Measurements from ENCODE around the gene EDA.
"Not testable (repeated sequence)": the region's sequence is repeated elsewhere in the genome, so short reads cannot be mapped to it uniquely, and the experiment has no call there.

The EDA gene

DNA sequence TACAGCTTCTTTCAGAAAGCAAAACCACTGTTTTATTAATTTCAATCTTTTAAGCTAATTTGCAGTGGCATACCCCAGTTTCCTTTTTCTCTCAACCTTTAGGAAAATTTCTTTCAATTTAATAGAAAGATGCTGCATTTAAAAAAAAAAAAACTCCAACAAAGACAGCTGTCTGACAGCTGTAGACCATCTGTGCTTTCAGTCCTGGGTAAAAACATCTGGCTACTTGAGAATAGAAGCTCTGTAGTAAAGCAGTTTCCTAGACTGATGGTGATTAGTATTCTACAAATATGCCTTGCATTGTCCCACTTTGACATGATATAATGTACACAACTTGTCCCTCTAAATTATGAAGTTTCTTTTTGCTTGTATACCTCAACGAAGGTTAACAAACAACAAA is 197.8 kb downstream of the EDA start:
- Histone ChIP-seq H3K4me3 (ENCODE audit: low read depth, low read length) (no peak overlapping the region), H3K9ac (ENCODE audit: low read length) (no peak overlapping the region), H3K4me1 (ENCODE audit: control insufficient read depth, insufficient read depth, low read length) (no peaks in the 10 kb centered on the region), H3K9me3 (ENCODE audit: control insufficient read depth, insufficient read depth, low read depth, low read length) (peaks cover 7% of the 10 kb centered on the region; the same call in 1 of the 2 replicates), H3K36me3 (ENCODE audit: control insufficient read depth, insufficient read depth, low read length) (no peaks in the 10 kb centered on the region), H3K27ac (ENCODE audit: low read depth, low read length) (no peak overlapping the region), H3K27me3 (ENCODE audit: control insufficient read depth, insufficient read depth, low read length) (no peaks in the 10 kb centered on the region)

DNA sequence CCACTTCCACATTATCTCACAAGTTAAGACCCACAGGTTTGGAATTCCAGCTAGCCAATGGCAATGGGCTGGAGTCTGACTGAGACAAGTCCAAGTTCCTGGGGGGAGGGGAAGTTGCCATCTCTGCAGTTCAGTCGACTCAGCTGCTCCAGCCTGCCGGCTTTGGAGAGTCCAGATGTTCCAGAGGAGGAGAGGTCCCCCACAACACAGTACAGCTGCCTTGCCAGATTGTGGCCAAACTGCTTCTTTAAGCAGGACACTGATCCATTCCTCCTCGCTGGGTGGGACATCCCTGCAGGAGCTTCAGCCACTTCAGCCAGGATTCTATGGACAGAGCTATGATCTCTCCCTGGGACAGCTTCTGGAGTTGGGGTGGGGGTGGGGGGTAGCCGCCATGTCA is 199.2 kb downstream of the EDA start:
- Histone ChIP-seq H3K36me3 (ENCODE audit: control insufficient read depth, insufficient read depth, low read length) (no peaks in the 10 kb centered on the region), H3K9me3 (ENCODE audit: control insufficient read depth, insufficient read depth, low read depth, low read length) (peaks cover 7% of the 10 kb centered on the region; the same call in 1 of the 2 replicates), H3K9ac (ENCODE audit: low read length) (no peak overlapping the region), H3K4me3 (ENCODE audit: low read depth, low read length) (no peak overlapping the region), H3K4me1 (ENCODE audit: control insufficient read depth, insufficient read depth, low read length) (no peaks in the 10 kb centered on the region), H3K27ac (ENCODE audit: low read depth, low read length) (no peak overlapping the region), H3K27me3 (ENCODE audit: control insufficient read depth, insufficient read depth, low read length) (no peaks in the 10 kb centered on the region)

DNA sequence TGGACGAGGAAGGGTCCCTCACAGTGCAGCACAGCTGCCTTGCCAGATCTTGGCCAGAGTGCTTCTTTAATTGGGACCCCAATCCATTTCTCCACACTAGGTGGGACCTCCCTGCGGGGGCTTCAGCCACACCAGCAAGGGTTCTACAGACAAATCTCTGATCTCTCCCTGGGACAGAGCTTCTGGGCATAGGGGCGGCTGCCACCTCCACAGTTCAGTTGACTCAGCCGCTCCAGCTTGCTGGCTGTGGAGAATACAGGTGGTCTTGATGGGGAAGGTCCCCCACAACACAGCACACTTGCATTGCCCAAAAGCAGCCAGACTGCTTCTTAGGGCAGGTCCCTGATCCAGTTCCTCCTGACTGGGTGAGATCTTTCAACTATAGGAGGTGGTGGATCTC is 199.6 kb downstream of the EDA start:
- Histone ChIP-seq H3K36me3 (ENCODE audit: control insufficient read depth, insufficient read depth, low read length) (no peaks in the 10 kb centered on the region), H3K9ac (ENCODE audit: low read length) (no peak overlapping the region), H3K27me3 (ENCODE audit: control insufficient read depth, insufficient read depth, low read length) (no peaks in the 10 kb centered on the region), H3K4me3 (ENCODE audit: low read depth, low read length) (no peak overlapping the region), H3K9me3 (ENCODE audit: control insufficient read depth, insufficient read depth, low read depth, low read length) (peaks cover 7% of the 10 kb centered on the region; the same call in 1 of the 2 replicates), H3K27ac (ENCODE audit: low read depth, low read length) (no peak overlapping the region), H3K4me1 (ENCODE audit: control insufficient read depth, insufficient read depth, low read length) (no peaks in the 10 kb centered on the region)

DNA sequence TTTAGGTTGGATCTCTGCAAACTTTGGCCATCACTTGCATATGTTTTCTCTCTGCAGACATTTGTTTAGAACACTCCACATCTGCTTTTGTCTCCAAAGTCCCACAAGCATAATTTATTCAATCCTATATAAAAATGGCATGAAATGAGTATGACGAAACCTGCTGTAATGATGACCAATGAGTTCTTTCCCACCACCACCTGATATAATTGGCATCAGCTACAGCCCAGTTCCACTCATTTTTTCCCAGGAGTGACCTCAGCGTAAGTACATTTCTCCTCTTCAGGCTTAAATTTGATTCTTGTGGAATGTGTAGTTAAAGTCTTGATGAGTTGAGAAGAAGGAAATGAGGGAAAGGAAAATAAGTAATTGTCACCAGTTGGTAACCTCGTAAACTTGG is 228.7 kb downstream of the EDA start:
- Histone ChIP-seq H3K9me3 (ENCODE audit: control insufficient read depth, insufficient read depth, low read depth, low read length) (no peaks in the 10 kb centered on the region; the same call in 1 of the 2 replicates), H3K9ac (ENCODE audit: low read length) (no peak overlapping the region), H3K36me3 (ENCODE audit: control insufficient read depth, insufficient read depth, low read length) (no peaks in the 10 kb centered on the region), H3K27me3 (ENCODE audit: control insufficient read depth, insufficient read depth, low read length) (no peaks in the 10 kb centered on the region), H3K27ac (ENCODE audit: low read depth, low read length) (no peak overlapping the region), H3K4me3 (ENCODE audit: low read depth, low read length) (no peak overlapping the region), H3K4me1 (ENCODE audit: control insufficient read depth, insufficient read depth, low read length) (no peaks in the 10 kb centered on the region)

DNA sequence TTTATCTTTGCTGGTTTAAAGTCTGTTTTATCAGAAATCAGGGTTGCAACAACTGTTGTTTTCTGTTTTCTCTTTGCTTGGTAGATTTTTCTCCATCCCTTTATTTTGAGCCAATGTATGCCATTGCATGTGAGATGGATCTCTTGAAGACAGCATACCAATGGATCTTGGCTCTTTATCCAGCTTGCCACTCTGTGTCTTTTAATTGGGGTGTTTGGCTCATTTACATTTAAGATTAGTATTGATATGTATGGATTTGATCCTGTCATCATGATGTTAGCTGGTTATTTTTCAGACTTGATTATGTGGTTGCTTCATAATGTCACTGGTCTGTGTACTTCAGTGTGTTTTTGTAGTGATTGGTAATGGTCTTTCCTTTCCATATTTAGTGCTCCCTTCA is 244.1 kb downstream of the EDA start:
- H3K9me3 ChIP-seq (ENCODE audit: control insufficient read depth, insufficient read depth, low read depth, low read length) = peaks cover 16% of the 10 kb centered on the region
- H3K9ac ChIP-seq (ENCODE audit: low read length); H3K4me1 ChIP-seq (ENCODE audit: control insufficient read depth, insufficient read depth, low read length); H3K27me3 ChIP-seq (ENCODE audit: control insufficient read depth, insufficient read depth, low read length); H3K27ac ChIP-seq (ENCODE audit: low read depth, low read length); H3K4me3 ChIP-seq (ENCODE audit: low read depth, low read length); H3K36me3 ChIP-seq (ENCODE audit: control insufficient read depth, insufficient read depth, low read length): not testable (repeated sequence)

DNA sequence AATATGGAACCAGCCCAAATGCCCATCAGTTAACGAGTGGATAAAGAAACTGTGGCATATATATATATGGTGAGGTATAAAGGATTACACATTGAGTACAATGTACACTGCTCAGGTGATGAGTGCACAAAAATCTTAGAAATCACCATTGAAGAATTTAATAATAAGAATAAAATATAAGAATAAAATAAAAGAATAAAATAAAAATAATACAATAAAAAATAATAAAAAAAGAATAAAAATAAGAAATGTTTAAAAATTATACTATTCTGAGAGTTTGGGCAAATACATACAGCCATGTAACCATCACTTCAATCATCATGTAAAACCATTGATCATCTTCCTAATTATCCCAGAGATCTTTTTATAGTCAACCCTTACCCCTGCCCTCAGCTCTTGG is 260.3 kb downstream of the EDA start:
- no peak overlapping the region for H3K4me3 ChIP-seq (ENCODE audit: low read depth, low read length)
- no peak overlapping the region for H3K9ac ChIP-seq (ENCODE audit: low read length)
- H3K36me3 ChIP-seq (ENCODE audit: control insufficient read depth, insufficient read depth, low read length) = no peaks in the 10 kb centered on the region
- no peaks in the 10 kb centered on the region for H3K27me3 ChIP-seq (ENCODE audit: control insufficient read depth, insufficient read depth, low read length)
- no peaks in the 10 kb centered on the region for H3K4me1 ChIP-seq (ENCODE audit: control insufficient read depth, insufficient read depth, low read length)
- no peak overlapping the region for H3K27ac ChIP-seq (ENCODE audit: low read depth, low read length)
- H3K9me3 ChIP-seq (ENCODE audit: control insufficient read depth, insufficient read depth, low read depth, low read length) = peaks cover 11% of the 10 kb centered on the region; the same call in 1 of the 2 replicates

DNA sequence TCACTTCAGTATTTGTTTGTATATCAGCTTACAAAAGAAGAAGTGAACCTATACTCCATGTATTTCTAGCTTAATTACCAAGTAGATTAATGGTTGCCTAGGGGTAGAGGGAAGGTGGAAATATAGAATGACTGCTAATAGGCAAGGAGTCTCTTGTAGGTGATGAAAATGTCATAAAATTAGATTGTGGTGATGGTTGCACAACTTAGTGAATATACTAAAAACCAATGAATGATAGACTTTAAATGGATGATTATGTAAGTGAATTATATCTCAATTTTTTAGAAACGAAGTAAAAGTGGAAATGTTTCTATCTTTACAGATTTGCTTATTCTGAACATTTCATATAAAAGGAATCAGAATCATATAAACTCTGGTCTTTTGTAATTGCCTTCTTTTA is 268.3 kb downstream of the EDA start:
- Histone ChIP-seq H3K36me3 (ENCODE audit: control insufficient read depth, insufficient read depth, low read length) (no peaks in the 10 kb centered on the region), H3K27ac (ENCODE audit: low read depth, low read length) (no peak overlapping the region), H3K4me3 (ENCODE audit: low read depth, low read length) (no peak overlapping the region), H3K27me3 (ENCODE audit: control insufficient read depth, insufficient read depth, low read length) (no peaks in the 10 kb centered on the region), H3K4me1 (ENCODE audit: control insufficient read depth, insufficient read depth, low read length) (no peaks in the 10 kb centered on the region), H3K9ac (ENCODE audit: low read length) (no peak overlapping the region), H3K9me3 (ENCODE audit: control insufficient read depth, insufficient read depth, low read depth, low read length) (peaks cover 31% of the 10 kb centered on the region)

DNA sequence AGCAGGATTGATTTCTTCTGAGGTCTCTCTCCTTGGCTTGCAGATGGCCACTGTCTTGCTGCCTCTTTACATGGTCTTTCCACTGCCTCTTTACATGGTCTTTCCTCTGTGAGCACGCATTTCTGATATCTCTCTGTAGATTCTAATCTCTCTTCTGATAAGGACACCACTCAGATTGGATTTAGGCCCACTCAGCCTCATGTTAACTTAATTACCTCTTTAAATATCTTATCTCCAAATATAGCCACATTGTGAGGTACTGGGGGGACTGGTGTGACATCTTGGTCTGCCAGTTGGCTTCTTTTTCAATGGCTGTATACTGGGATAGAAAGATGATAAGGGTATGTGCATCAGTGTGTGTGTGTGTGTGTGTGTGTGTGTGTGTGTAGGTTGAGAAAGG is 280.1 kb downstream of the EDA start:
- Histone ChIP-seq H3K9me3 (ENCODE audit: control insufficient read depth, insufficient read depth, low read depth, low read length) (peaks cover 4% of the 10 kb centered on the region; the same call in 1 of the 2 replicates), H3K27ac (ENCODE audit: low read depth, low read length) (no peak overlapping the region; the same call in 1 of the 2 replicates), H3K27me3 (ENCODE audit: control insufficient read depth, insufficient read depth, low read length) (no peaks in the 10 kb centered on the region)

DNA sequence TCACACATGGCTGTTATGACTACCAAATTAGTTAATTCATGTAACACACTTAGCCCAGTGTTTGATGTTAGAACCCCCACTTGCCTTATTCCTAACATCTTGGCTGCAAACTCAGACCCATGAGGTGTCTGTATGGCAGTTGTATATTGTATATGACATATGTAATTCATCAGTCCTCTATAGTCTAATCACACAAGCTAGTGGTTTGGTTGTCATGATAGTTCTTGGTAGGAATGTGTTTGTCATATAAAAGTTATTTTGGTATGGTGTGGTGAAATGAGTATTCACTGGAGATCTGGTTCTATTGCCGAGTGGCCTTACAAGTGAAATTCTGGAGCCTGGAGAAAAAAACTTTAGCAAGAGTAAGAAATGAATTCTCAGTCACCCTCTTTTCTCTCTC is 284.6 kb downstream of the EDA start:
- Histone ChIP-seq H3K9me3 (ENCODE audit: control insufficient read depth, insufficient read depth, low read depth, low read length) (no peaks in the 10 kb centered on the region; the same call in 1 of the 2 replicates), H3K27me3 (ENCODE audit: control insufficient read depth, insufficient read depth, low read length) (no peaks in the 10 kb centered on the region), H3K9ac (ENCODE audit: low read length) (no peak overlapping the region), H3K4me3 (ENCODE audit: low read depth, low read length) (no peak overlapping the region), H3K4me1 (ENCODE audit: control insufficient read depth, insufficient read depth, low read length) (no peaks in the 10 kb centered on the region), H3K36me3 (ENCODE audit: control insufficient read depth, insufficient read depth, low read length) (no peaks in the 10 kb centered on the region), H3K27ac (ENCODE audit: low read depth, low read length) (no peak overlapping the region)

More for the DNA sequence above, 280.1 kb downstream of the EDA start:
- no peaks in the 10 kb centered on the region for H3K4me1 ChIP-seq (ENCODE audit: control insufficient read depth, insufficient read depth, low read length)
- no peak overlapping the region for H3K4me3 ChIP-seq (ENCODE audit: low read depth, low read length)
- no peaks in the 10 kb centered on the region for H3K36me3 ChIP-seq (ENCODE audit: control insufficient read depth, insufficient read depth, low read length)
- no peak overlapping the region for H3K9ac ChIP-seq (ENCODE audit: low read length)

DNA sequence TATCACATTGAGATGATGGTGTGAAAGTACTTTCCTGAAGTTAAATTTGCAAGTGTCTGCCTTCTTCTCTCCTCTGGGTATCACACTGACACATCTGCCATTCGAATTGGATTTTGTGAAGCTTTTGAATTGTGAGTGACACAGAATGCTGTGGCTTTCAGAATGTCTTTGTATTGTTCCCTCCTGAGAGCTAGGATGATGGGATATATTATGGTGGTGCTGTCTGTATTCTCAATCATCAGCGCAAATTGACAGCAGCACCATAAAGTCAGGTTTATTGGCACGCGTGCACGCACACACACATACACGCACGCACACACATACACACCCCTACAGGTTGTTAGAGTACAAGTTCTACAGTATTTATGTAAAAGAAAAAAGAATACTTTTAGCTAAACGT is 290.5 kb downstream of the EDA start:
- H3K4me1 ChIP-seq (ENCODE audit: control insufficient read depth, insufficient read depth, low read length) = no peaks in the 10 kb centered on the region
- no peak overlapping the region for H3K9ac ChIP-seq (ENCODE audit: low read length)
- no peak overlapping the region for H3K4me3 ChIP-seq (ENCODE audit: low read depth, low read length)
- no peak overlapping the region for H3K27ac ChIP-seq (ENCODE audit: low read depth, low read length)
- H3K36me3 ChIP-seq (ENCODE audit: control insufficient read depth, insufficient read depth, low read length) = no peaks in the 10 kb centered on the region
- H3K9me3 ChIP-seq (ENCODE audit: control insufficient read depth, insufficient read depth, low read depth, low read length) = 0 out of 2 replicates have a peak, but pooled peaks cover 2% of the 10 kb centered on the region
- H3K27me3 ChIP-seq (ENCODE audit: control insufficient read depth, insufficient read depth, low read length) = no peaks in the 10 kb centered on the region

DNA sequence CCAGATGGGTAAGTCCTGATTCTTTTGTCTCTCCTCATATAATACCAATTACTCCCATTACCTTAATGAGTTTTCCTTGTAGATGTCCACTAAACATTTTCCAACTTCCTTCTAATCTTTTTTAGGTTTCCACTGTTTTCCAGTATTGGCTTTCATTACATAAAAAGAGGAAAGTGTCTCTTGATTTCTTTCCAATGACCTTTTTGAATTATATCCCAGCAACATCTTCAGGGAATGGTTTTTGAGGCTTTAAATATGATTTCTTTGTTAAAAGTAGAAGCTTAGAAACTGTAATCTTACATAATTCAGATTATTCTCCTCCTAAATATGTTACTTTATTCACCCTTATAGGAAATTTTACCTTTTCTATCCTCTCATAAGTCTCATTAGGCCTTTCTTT is 298.9 kb downstream of the EDA start:
- Histone ChIP-seq H3K4me1 (ENCODE audit: control insufficient read depth, insufficient read depth, low read length) (peaks cover 8% of the 10 kb centered on the region; the same call in 1 of the 2 replicates), H3K9me3 (ENCODE audit: control insufficient read depth, insufficient read depth, low read depth, low read length) (peaks cover 8% of the 10 kb centered on the region; the same call in 1 of the 2 replicates), H3K9ac (ENCODE audit: low read length) (no peak overlapping the region), H3K4me3 (ENCODE audit: low read depth, low read length) (no peak overlapping the region), H3K27ac (ENCODE audit: low read depth, low read length) (no peak overlapping the region), H3K27me3 (ENCODE audit: control insufficient read depth, insufficient read depth, low read length) (no peaks in the 10 kb centered on the region), H3K36me3 (ENCODE audit: control insufficient read depth, insufficient read depth, low read length) (no peaks in the 10 kb centered on the region)

DNA sequence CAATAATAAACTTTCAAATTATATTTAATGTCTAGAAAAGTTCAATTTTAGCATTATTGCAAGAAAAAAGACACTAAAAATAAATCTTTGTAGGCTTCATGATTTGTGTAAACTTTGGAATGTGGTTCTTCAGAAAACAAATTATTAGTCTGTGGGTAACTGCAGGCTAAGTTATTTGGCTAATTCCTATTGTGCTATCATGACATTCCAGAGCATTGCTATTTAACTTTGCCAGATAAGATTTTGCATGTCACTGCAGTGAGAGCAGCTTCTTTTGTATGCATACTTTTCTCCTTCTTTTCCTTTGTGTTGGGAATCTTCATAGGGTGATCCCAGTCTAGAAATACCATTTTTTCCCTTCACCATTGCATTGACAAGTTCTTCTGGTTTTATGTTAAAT is 303.8 kb downstream of the EDA start:
- Histone ChIP-seq H3K27ac (ENCODE audit: low read depth, low read length) (peak overlapping the region; percentile 31; the same call in 1 of the 2 replicates), H3K9me3 (ENCODE audit: control insufficient read depth, insufficient read depth, low read depth, low read length) (no peaks in the 10 kb centered on the region; the same call in 1 of the 2 replicates), H3K9ac (ENCODE audit: low read length) (no peak overlapping the region), H3K27me3 (ENCODE audit: control insufficient read depth, insufficient read depth, low read length) (no peaks in the 10 kb centered on the region), H3K4me1 (ENCODE audit: control insufficient read depth, insufficient read depth, low read length) (peaks cover 13% of the 10 kb centered on the region; the same call in 1 of the 2 replicates), H3K36me3 (ENCODE audit: control insufficient read depth, insufficient read depth, low read length) (no peaks in the 10 kb centered on the region), H3K4me3 (ENCODE audit: low read depth, low read length) (no peak overlapping the region)
